Measurements from ENCODE around the gene CISH.

CISH gene

GRCh38 chr3:50612234-50612882, 784 bp upstream of the CISH start:
- no peak for DNase-seq

GRCh38 chr3:50610992-50611463, 546 bp downstream of the CISH start:
- no peak for DNase-seq

GRCh38 chr3:50610181-50610971, 1.2 kb downstream of the CISH start:
- DNase-seq: no peak

GRCh38 chr3:50609763-50610085, 1.9 kb downstream of the CISH start:
- DNase-seq: no peak

GRCh38 chr3:50609071-50609762, 2.4 kb downstream of the CISH start:
- no peak for DNase-seq

- no peak for DNase-seq
Measured at GRCh38 chr3:50608278-50608677, 3.3 kb downstream of the CISH start.

- no peak for DNase-seq
Measured at GRCh38 chr3:50607271-50608091, 4.1 kb downstream of the CISH start.

- no peak for DNase-seq
Measured at GRCh38 chr3:50606596-50606995, 5.0 kb downstream of the CISH start.

- no peak for DNase-seq
Measured at GRCh38 chr3:50605901-50606326, 5.7 kb downstream of the CISH start.

GRCh38 chr3:50604628-50605588, 6.7 kb downstream of the CISH start:
- DNase-seq: no peak

GRCh38 chr3:50604110-50604621, 7.4 kb downstream of the CISH start:
- DNase-seq: no peak

GRCh38 chr3:50603261-50604109, 8.1 kb downstream of the CISH start:
- DNase-seq: no peak

GRCh38 chr3:50602595-50603191, 8.9 kb downstream of the CISH start:
- DNase-seq: no peak

GRCh38 chr3:50600841-50601591, 10.6 kb downstream of the CISH start:
- DNase-seq: peak; percentile 96

GRCh38 chr3:50600141-50600753, 11.3 kb downstream of the CISH start:
- no peak for DNase-seq

- no peak for DNase-seq
Measured at GRCh38 chr3:50599716-50600118, 11.9 kb downstream of the CISH start.

GRCh38 chr3:50599115-50599715, 12.4 kb downstream of the CISH start:
- no peak for DNase-seq

- no peak for DNase-seq
Measured at GRCh38 chr3:50594253-50594785, 17.3 kb downstream of the CISH start.
